Thymus (tissue), 11 donors: Measurements from ENCODE around the gene CCNT1. TPM values are rescaled to one million over a fixed set of nuclear protein-coding genes. Genes with fewer than 3 reads are reported as not detected.

Experiments
- DNase-seq, 9 donors: peaks; one replicate each; pipeline ENCODE4 v3.0.0-alpha.2; 2013; ENCODE audit warnings: low spot score in 9 of 9, low read depth in 6 of 9, missing footprints in 1 of 9
- H3K27ac ChIP-seq, 2 donors: one replicate each; pipeline ENCODE4 v1.5.1; 2013; ENCODE audit warnings: control low read depth in 1 of 2, low read depth in 1 of 2, low read length in 1 of 2, mild to moderate bottlenecking in 1 of 2, moderate library complexity in 1 of 2
- H3K27me3 ChIP-seq, 2 donors: one replicate each; pipeline ENCODE4 v1.5.1; 2013; ENCODE audit warnings: low read length in 1 of 2; ENCODE audit not compliant: control insufficient read depth in 2 of 2, insufficient read depth in 1 of 2
- H3K36me3 ChIP-seq, 2 donors: one replicate each; pipeline ENCODE4 v1.5.1; 2013; ENCODE audit warnings: low read length in 1 of 2, mild to moderate bottlenecking in 1 of 2, moderate library complexity in 1 of 2; ENCODE audit not compliant: control insufficient read depth in 2 of 2, insufficient read depth in 2 of 2
- H3K4me1 ChIP-seq, 2 donors: one replicate each; pipeline ENCODE4 v1.5.1; 2013; ENCODE audit warnings: low read length in 2 of 2; ENCODE audit not compliant: control insufficient read depth in 2 of 2, insufficient read depth in 2 of 2
- H3K4me3 ChIP-seq, 2 donors: one replicate each; pipeline ENCODE4 v1.5.1; 2013; ENCODE audit warnings: low read length in 2 of 2, control low read depth in 1 of 2, mild to moderate bottlenecking in 1 of 2
- H3K9me3 ChIP-seq, 2 donors: one replicate each; pipeline ENCODE4 v1.5.1; 2013; ENCODE audit warnings: low read length in 1 of 2, mild to moderate bottlenecking in 1 of 2; ENCODE audit not compliant: control insufficient read depth in 2 of 2, insufficient read depth in 1 of 2
- polyA plus RNA-seq: library from polyadenylated mRNA; stranded (reverse); fragments of 200-250 nt; gene quantifications from one replicate; pipeline ENCODE4 v1.2.3, GENCODE V29; 2013
- total RNA-seq: library from RNA; stranded (reverse); fragments of 120-200 nt; gene quantifications from one replicate; pipeline ENCODE4 v1.2.4, GENCODE V29; 2013
- donor health status: healthy.

Gene CCNT1
- total and polyA plus RNA-seq, 2 donors: 9.2 to 21.8 TPM

GRCh38 chr12:48640428-48640827 lies 76.1 kb downstream of the CCNT1 start:
- no peak for DNase-seq
- Histone ChIP-seq H3K36me3 (no peaks in the 10 kb centered on the region), H3K4me1 (no peaks in the 10 kb centered on the region), H3K27me3 (no peaks in the 10 kb centered on the region), H3K9me3 (peaks cover 0 to 15% of the 10 kb centered on the region in 2 donors), H3K4me3 (no peak overlapping the region), H3K27ac (no peak overlapping the region)

Other genes with a start within 250 kb of the CCNT1 start
- gene ANP32D, start 244.1 kb downstream of the CCNT1 start, total RNA-seq: not detected
- gene ANP32D, start 244.1 kb downstream of the CCNT1 start, polyA plus RNA-seq: 0.07 TPM
- gene C12orf54, start 234.2 kb downstream of the CCNT1 start, total RNA-seq: 0.19 TPM
- 3.5 TPM for gene C12orf54, start 234.2 kb downstream of the CCNT1 start, polyA plus RNA-seq
- not detected for gene OR8S1, start 191.1 kb downstream of the CCNT1 start, total RNA-seq
- not detected for gene OR8S1, start 191.1 kb downstream of the CCNT1 start, polyA plus RNA-seq
- 0.14 TPM for gene LALBA, start 146.7 kb downstream of the CCNT1 start, total RNA-seq
- 0.68 TPM for gene LALBA, start 146.7 kb downstream of the CCNT1 start, polyA plus RNA-seq
- 38.9 TPM for gene KANSL2, start 34.5 kb downstream of the CCNT1 start, total RNA-seq
- 70.1 TPM for gene KANSL2, start 34.5 kb downstream of the CCNT1 start, polyA plus RNA-seq
- gene ADCY6, start 72.4 kb upstream of the CCNT1 start, total RNA-seq: 2.6 TPM
- 6.1 TPM for gene ADCY6, start 72.4 kb upstream of the CCNT1 start, polyA plus RNA-seq
- 8.3 TPM for gene CACNB3, start 101.8 kb upstream of the CCNT1 start, total RNA-seq
- gene CACNB3, start 101.8 kb upstream of the CCNT1 start, polyA plus RNA-seq: 10.4 TPM
- 96.6 TPM for gene DDX23, start 135.5 kb upstream of the CCNT1 start, total RNA-seq
- 61.3 TPM for gene DDX23, start 135.5 kb upstream of the CCNT1 start, polyA plus RNA-seq
- 1.1 TPM for gene RND1, start 149.2 kb upstream of the CCNT1 start, total RNA-seq
- 1.8 TPM for gene RND1, start 149.2 kb upstream of the CCNT1 start, polyA plus RNA-seq
- gene FKBP11, start 208.8 kb upstream of the CCNT1 start, total RNA-seq: 8.3 TPM
- gene FKBP11, start 208.8 kb upstream of the CCNT1 start, polyA plus RNA-seq: 36.7 TPM
- 48.1 TPM for gene ARF3, start 240.8 kb upstream of the CCNT1 start, total RNA-seq
- gene ARF3, start 240.8 kb upstream of the CCNT1 start, polyA plus RNA-seq: 70.6 TPM